K562 (cell line): ENCODE data around the gene ZFP64. TPM values are rescaled to one million over a fixed set of nuclear protein-coding genes. Genes with fewer than 3 reads are reported as not detected.

Source experiments
- ATAC-seq: fragments of 200-7000 bp; cut with Tn5 transposase; 3 replicates; pipeline ENCODE4 v1.9.1; 2020; ENCODE audit warnings: moderate library complexity
- BruUV-seq: library from RNA; stranded (reverse); fragments of 400-500 nt; replicated peaks from 2 replicates; lab custom pipeline; 2021; lab: Mats Ljungman, UMichigan
- CTCF ChIA-PET: fragments of 300-600 bp; formaldehyde crosslinking; extraction: SDS; loops from one replicate; lab custom pipeline; 2021; ENCODE audit warnings: low intra/inter-chr PET ratio; lab: Yijun Ruan, JAX
- POLR2A ChIA-PET: fragments of 300-600, 350-650 bp; sonication (Branson Sonifier 250); formaldehyde crosslinking; extraction: SDS; loops from one replicate; lab custom pipeline; 2021; ENCODE audit warnings: antibody characterized with exemption, inconsistent platforms; lab: Yijun Ruan, JAX
- DNase-seq, 4 experiments: peaks; one replicate each; pipeline versions ENCODE4 v3.0.0 to v3.0.0-alpha.2; 2011 to 2018; ENCODE audit warnings: low spot score in 3 of 4, mixed read lengths in 3 of 4; ENCODE audit errors: extremely low read depth in 1 of 4
- FAIRE-seq: peaks from 2 replicates; lab custom pipeline; 2011; peaks lifted over from hg19 to GRCh38; lab: Jason Lieb, UNC
- H2AFZ ChIP-seq: 2 replicates; pipeline ENCODE4 v1.6.0; 2011; ENCODE audit warnings: low read depth, low read length, control low read depth, inconsistent platforms
- H3K27ac ChIP-seq: fragments of 200-600 bp; 3 replicates; pipeline ENCODE4 v1.8.0; 2011; ENCODE audit warnings: low read depth, mild to moderate bottlenecking, control low read depth, inconsistent platforms, low read length, moderate library complexity, mixed read lengths; ENCODE audit errors: extremely low read depth
- H3K27me3 ChIP-seq, 2 experiments: fragments of 300-600 bp in 1 of 2; 2 replicates in 1 of 2; 3 replicates in 1 of 2; pipeline versions ENCODE4 v1.6.0 to v1.8.0; 2011; ENCODE audit warnings: inconsistent platforms in 2 of 2, low read length in 2 of 2, mild to moderate bottlenecking in 1 of 2, mixed read lengths in 1 of 2, moderate library complexity in 1 of 2; ENCODE audit not compliant: control insufficient read depth in 2 of 2, insufficient read depth in 2 of 2
- H3K36me3 ChIP-seq: fragments of 300-600 bp; 3 replicates; pipeline ENCODE4 v1.8.0; 2011; ENCODE audit warnings: mild to moderate bottlenecking, low read length, inconsistent platforms; ENCODE audit not compliant: control insufficient read depth, insufficient read depth
- H3K4me1 ChIP-seq, 2 experiments: fragments of 200-600 bp in 1 of 2; replicated peaks in 1 of 2; 2 replicates in 1 of 2; 3 replicates in 1 of 2; pipeline versions ENCODE4 v1.5.1 to v1.8.0; 2011; ENCODE audit warnings: inconsistent platforms in 2 of 2, low read length in 2 of 2, mild to moderate bottlenecking in 1 of 2, mixed read lengths in 1 of 2, moderate library complexity in 1 of 2; ENCODE audit not compliant: control insufficient read depth in 2 of 2, insufficient read depth in 2 of 2
- H3K4me2 ChIP-seq: 2 replicates; pipeline ENCODE4 v1.6.1; 2011; ENCODE audit warnings: low read length, control low read depth, inconsistent platforms, mixed read lengths; ENCODE audit not compliant: insufficient read depth
- H3K4me3 ChIP-seq: fragments of 200-600 bp; sonication (generic), shearing (Covaris generic); 2 replicates; pipeline ENCODE4 v1.5.1; 2016; ENCODE audit warnings: control low read depth, inconsistent platforms
- H3K79me2 ChIP-seq: fragments of 200-600 bp; 3 replicates; pipeline ENCODE4 v1.8.0; 2011; ENCODE audit warnings: low read length, inconsistent platforms; ENCODE audit not compliant: control insufficient read depth, insufficient read depth
- H3K9ac ChIP-seq, 2 experiments: 2 replicates each; pipeline versions ENCODE4 v1.6.0 to v1.6.1; 2011; ENCODE audit warnings: low read depth in 2 of 2, low read length in 2 of 2, control low read depth in 1 of 2, inconsistent platforms in 1 of 2, mild to moderate bottlenecking in 1 of 2, mixed read lengths in 1 of 2; ENCODE audit not compliant: insufficient read depth in 1 of 2
- H3K9me1 ChIP-seq: one replicate; pipeline ENCODE4 v1.6.0; 2011; ENCODE audit warnings: inconsistent platforms, mild to moderate bottlenecking, low read length, moderate library complexity; ENCODE audit not compliant: control insufficient read depth, insufficient read depth
- H3K9me3 ChIP-seq: replicated peaks from 2 replicates; pipeline ENCODE4 v1.5.1; 2011; ENCODE audit warnings: low read depth, low read length, inconsistent platforms; ENCODE audit not compliant: control insufficient read depth, insufficient read depth
- H4K20me1 ChIP-seq: replicated peaks from 2 replicates; pipeline ENCODE4 v1.6.1; 2011; ENCODE audit warnings: low read length, inconsistent platforms, mixed read lengths; ENCODE audit not compliant: control insufficient read depth, insufficient read depth
- E2F1 ChIP-seq: sonication (generic); formaldehyde crosslinking; IDR thresholded peaks from 2 replicates; pipeline ENCODE4 v1.8.1; 2023; ENCODE audit warnings: mild to moderate bottlenecking, missing genetic modification reagents, moderate library complexity
- FUS ChIP-seq: fragments of 200-400 bp; formaldehyde crosslinking; optimal IDR thresholded peaks from 2 replicates; pipeline ENCODE3; 2017; ENCODE audit warnings: low read depth, low read length
- HDAC1 ChIP-seq, 2 experiments: fragments of 450-650 bp; IDR thresholded peaks; 2 replicates each; pipeline ENCODE4 v1.6.1; 2016 to 2017; ENCODE audit warnings: inconsistent platforms in 1 of 2, mild to moderate bottlenecking in 1 of 2, moderate library complexity in 1 of 2
- REST ChIP-seq, 2 experiments: fragments of 450-650 bp; formaldehyde crosslinking in 1 of 2; IDR thresholded peaks; 2 replicates each; pipeline versions ENCODE4 v1.4.0 to v1.6.1; 2014 to 2020; ENCODE audit warnings: mild to moderate bottlenecking in 2 of 2, borderline replicate concordance in 1 of 2, low read depth in 1 of 2
- SAP30 ChIP-seq: fragments of 200-600 bp; sonication (generic); IDR thresholded peaks from 2 replicates; pipeline ENCODE4 v1.6.1; 2012; ENCODE audit warnings: borderline replicate concordance, low read depth, mild to moderate bottlenecking, moderate library complexity, low read length, control low read depth, inconsistent platforms; ENCODE audit not compliant: insufficient read depth, poor library complexity, severe bottlenecking
- TAF1 ChIP-seq: IDR thresholded peaks from 2 replicates; pipeline ENCODE4 v1.6.1; 2011; ENCODE audit warnings: mild to moderate bottlenecking, low read length, moderate library complexity; ENCODE audit not compliant: insufficient read depth, control insufficient read depth, severe bottlenecking; ENCODE audit errors: extremely low read depth
- TBP ChIP-seq: optimal IDR thresholded peaks from 2 replicates; pipeline ENCODE3; 2011; ENCODE audit warnings: low read depth, low read length, improper control_type of control experiment
- whole genome bisulfite sequencing: fragments of 100-300 bp; shearing (Covaris generic); methylation state at CpG from one replicate; pipeline ENCODE4 v1.1.6; 2016; ENCODE audit warnings: low coverage, mixed read lengths; ENCODE audit not compliant: insufficient coverage; ENCODE audit errors: missing lambda C conversion rate; 5-methylcytosine and 5-hydroxymethylcytosine counted together
- in situ Hi-C: fragments of 300-500 bp; cut with MboI; formaldehyde crosslinking; loops from 4 replicates; pipeline ENCODE4 v1.15.0; 2018; ENCODE audit warnings: inconsistent platforms, mixed read lengths
- intact Hi-C: fragments of 100-400 bp; cut with micrococcal nuclease; formaldehyde crosslinking; loops from 2 replicates; pipeline ENCODE4 v1.14.2; 2022
- polyA plus RNA-seq, 8 experiments: library from polyadenylated mRNA; depleted of rRNA in 4 of 8; stranded (reverse) in 5 of 8; unstranded in 3 of 8; fragments of >200 nt; fragmentation: Nextera tagmentation in 2 of 8; fragmentation: Illumina TruSeq in 1 of 8; extraction: Ambion mirVana in 2 of 8; extraction: Trizol in 1 of 8; gene quantifications; 2 replicates each; pipeline versions ENCODE4 v1.2.1 to v1.2.3, GENCODE V29; 2011 to 2014; ENCODE audit warnings: inconsistent platforms in 1 of 8, missing spikeins in 1 of 8
- total RNA-seq, 7 experiments: library from RNA; depleted of rRNA in 6 of 7; stranded (reverse); fragments of >200 nt in 6 of 7; fragmentation: Illumina TruSeq in 2 of 7; extraction: Trizol in 2 of 7; gene quantifications; 2 replicates each; pipeline versions ENCODE4 v1.2.1 to v1.2.3, GENCODE V29; 2011 to 2021; ENCODE audit warnings: low replicate concordance in 1 of 7

ZFP64 gene
- total and polyA plus RNA-seq, 9 of the 15 experiments (the other 6 are each of a cell fraction or from before 2014, with no cell fraction given): 1.4 to 13.4 (median 7.0) TPM

- no peak for TF ChIP-seq E2F1 (CRISPR knock-in tag)
Observed at GRCh38 chr20:52191916-52192718, 538 bp upstream of the ZFP64 start (continued).

- 13% methylated on average over 15 of the region's 15 CpGs for WGBS
- H4K20me1 ChIP-seq: no peaks in the 10 kb centered on the region
- peaks cover 5 to 18% of the 10 kb centered on the region in 2 experiments; a peak in 4 of 5 replicates for H3K4me1 ChIP-seq
- H3K4me2 ChIP-seq: peak overlapping the region; percentile 96
- H3K27ac ChIP-seq: peak overlapping the region; percentile 79
- no peaks in the 10 kb centered on the region for H3K9me1 ChIP-seq
- FAIRE-seq (peak; percentile 32), ATAC-seq (peak; percentile 64), DNase-seq (peak; percentile 65 to 68 (median 67))
- CTCF ChIA-PET: no interaction called here
- in situ Hi-C loops (no loop called here), intact Hi-C loops (no loop called here)
- H2AFZ ChIP-seq: peak overlapping the region; percentile 96
- peak overlapping the region; percentile 70 to 96 for H3K9ac ChIP-seq
- H3K27me3 ChIP-seq: no peaks in the 10 kb centered on the region
- BruUV-seq: no TSS peak
- POLR2A ChIA-PET: interaction anchor here (0.8 to 1.8 kb wide), 2 partner anchors 19 to 32 kb away, joined by 3 to 6 read pairs; no protein-coding TSS in a partner anchor
- peaks cover 15% of the 10 kb centered on the region; the same call in 1 of the 3 replicates for H3K36me3 ChIP-seq
- H3K79me2 ChIP-seq: peaks cover 22% of the 10 kb centered on the region
- H3K4me3 ChIP-seq: peak overlapping the region; percentile 67
- no peaks in the 10 kb centered on the region for H3K9me3 ChIP-seq
- TF ChIP-seq TAF1: peak; percentile 52
- TF ChIP-seq REST (IDR thresholded peaks at IDR 0.05; ENCODE audit: borderline replicate concordance): 0 out of 2 replicates have a peak, but pooled peaks have one; percentile 8
- TF ChIP-seq REST (CRISPR knock-in tag; IDR thresholded peaks at IDR 0.05; ENCODE audit: low read depth): no peak
- peak; percentile 32 for TF ChIP-seq SAP30
- TF ChIP-seq HDAC1 (IDR thresholded peaks at IDR 0.05): 0 out of 4 replicates have a peak, but pooled peaks of 1 of the 2 experiments have one; percentile 12
- TF ChIP-seq TBP: peak; percentile 18
- no peak for TF ChIP-seq FUS
Observed at GRCh38 chr20:52190437-52191131, 995 bp downstream of the ZFP64 start.
